Activated CD8-positive, alpha-beta memory T cell treated with anti-CD3 and anti-CD28 coated beads, Interleukin-2, amount 50 U/mL, for 4 hours (primary cell): ENCODE measurements around the gene CRTAC1.

ENCODE experiments used
- DNase-seq: peaks from one replicate; pipeline ENCODE4 v3.0.0-alpha.2; 2020

Gene CRTAC1

GRCh38 chr10:98030093-98030821 is at the start of gene CRTAC1:
Gene CRTAC1, minus strand, starts transcription at chr10:98030621. Its CDS starts 149 bp downstream, at chr10:98030472.
- no peak for DNase-seq

GRCh38 chr10:98078774-98079173 is 48.4 kb upstream of the CRTAC1 start:
- no peak for DNase-seq

GRCh38 chr10:98077223-98077622 is 46.8 kb upstream of the CRTAC1 start:
- DNase-seq: no peak

GRCh38 chr10:98076086-98076485 is 45.7 kb upstream of the CRTAC1 start:
- no peak for DNase-seq

GRCh38 chr10:98074315-98074911 is 44.0 kb upstream of the CRTAC1 start:
- no peak for DNase-seq

- DNase-seq: no peak
Observed at GRCh38 chr10:98067165-98067564, 36.7 kb upstream of the CRTAC1 start.

- no peak for DNase-seq
Observed at GRCh38 chr10:98063740-98064027, 33.3 kb upstream of the CRTAC1 start.

- no peak for DNase-seq
Observed at GRCh38 chr10:98062424-98062823, 32.0 kb upstream of the CRTAC1 start.

- DNase-seq: no peak
Observed at GRCh38 chr10:98060079-98060478, 29.7 kb upstream of the CRTAC1 start.

GRCh38 chr10:98058295-98058694 is 27.9 kb upstream of the CRTAC1 start:
- no peak for DNase-seq

GRCh38 chr10:98055841-98056516 is 25.6 kb upstream of the CRTAC1 start:
- no peak for DNase-seq

- no peak for DNase-seq
Observed at GRCh38 chr10:98047009-98047741, 16.8 kb upstream of the CRTAC1 start.

- DNase-seq: peak; percentile 55
Observed at GRCh38 chr10:98045785-98046389, 15.5 kb upstream of the CRTAC1 start.

- DNase-seq: peak; percentile 29
Observed at GRCh38 chr10:98041352-98042043, 11.1 kb upstream of the CRTAC1 start.

GRCh38 chr10:98039690-98040381 is 9.4 kb upstream of the CRTAC1 start:
- DNase-seq: no peak

- DNase-seq: no peak
Observed at GRCh38 chr10:98038288-98038687, 7.9 kb upstream of the CRTAC1 start.

- no peak for DNase-seq
Observed at GRCh38 chr10:98035599-98035998, 5.2 kb upstream of the CRTAC1 start.

- DNase-seq: no peak
Observed at GRCh38 chr10:98033515-98033914, 3.1 kb upstream of the CRTAC1 start.

- DNase-seq: no peak
Observed at GRCh38 chr10:98031440-98031839, 1.0 kb upstream of the CRTAC1 start.

GRCh38 chr10:98030991-98031431 is 590 bp upstream of the CRTAC1 start:
- no peak for DNase-seq

- no peak for DNase-seq
Observed at GRCh38 chr10:98029149-98030092, 1.0 kb downstream of the CRTAC1 start.
